NT2/D1 (cell line): ENCODE measurements around the gene NELL1.

Experiments used
- DNase-seq: peaks from one replicate; pipeline ENCODE4 v3.0.0-alpha.2; 2011; ENCODE audit warnings: low read depth, low spot score
- H3K27me3 ChIP-seq: 2 replicates; pipeline ENCODE4 v1.6.0; 2011; ENCODE audit warnings: mild to moderate bottlenecking; ENCODE audit not compliant: insufficient read length, insufficient read depth
- H3K36me3 ChIP-seq: 2 replicates; pipeline ENCODE4 v1.6.1; 2011; ENCODE audit warnings: mild to moderate bottlenecking, low read length, mixed read lengths; ENCODE audit not compliant: insufficient read depth, insufficient read length
- H3K4me1 ChIP-seq: 2 replicates; pipeline ENCODE4 v1.5.1; 2011; ENCODE audit not compliant: insufficient read depth, insufficient read length
- H3K4me3 ChIP-seq: 2 replicates; pipeline ENCODE4 v1.5.1; 2011; ENCODE audit warnings: low read depth; ENCODE audit not compliant: insufficient read length
- H3K9ac ChIP-seq: 2 replicates; pipeline ENCODE4 v1.6.0; 2011; ENCODE audit warnings: low read depth; ENCODE audit not compliant: insufficient read length
- H3K9me3 ChIP-seq: 2 replicates; pipeline ENCODE4 v1.5.1; 2011; ENCODE audit warnings: mild to moderate bottlenecking, low read length; ENCODE audit not compliant: insufficient read depth
- SUZ12 ChIP-seq: IDR thresholded peaks from 2 replicates; pipeline ENCODE4 v1.6.1; 2011; ENCODE audit not compliant: insufficient read length, insufficient read depth; ENCODE audit errors: extremely low read depth
- YY1 ChIP-seq: IDR thresholded peaks from 2 replicates; pipeline ENCODE4 v1.6.1; 2011; ENCODE audit not compliant: insufficient read length, insufficient read depth
- ZNF274 ChIP-seq: IDR thresholded peaks from 2 replicates; pipeline ENCODE4 v1.6.1; 2011; ENCODE audit warnings: mild to moderate bottlenecking, low read depth, low read length

The NELL1 gene

DNA sequence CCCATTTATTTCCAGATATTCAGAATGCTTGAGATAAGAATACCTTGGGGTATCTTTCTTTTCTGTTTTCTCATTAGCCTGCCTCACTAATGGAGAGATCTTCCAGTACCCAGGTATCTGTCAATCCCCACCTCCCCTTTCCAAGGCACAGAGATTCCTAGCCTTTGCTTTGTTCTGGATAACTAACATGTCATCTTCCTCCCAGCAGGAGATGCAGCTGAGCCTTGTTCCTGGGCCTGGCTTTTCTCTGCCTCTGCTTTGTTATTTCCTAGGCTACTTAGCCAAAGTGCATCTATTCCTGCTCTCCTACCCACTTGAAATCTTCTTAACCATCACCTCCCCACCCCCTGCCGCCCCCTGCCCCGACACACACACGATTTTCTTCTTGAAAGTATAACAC lies 297.1 kb downstream of the NELL1 start:
- H3K27me3 ChIP-seq = no peaks in the 10 kb centered on the region
- no peak overlapping the region for H3K9ac ChIP-seq
- no peak overlapping the region for H3K4me3 ChIP-seq
- no peaks in the 10 kb centered on the region for H3K4me1 ChIP-seq
- H3K36me3 ChIP-seq = no peaks in the 10 kb centered on the region
- no peaks in the 10 kb centered on the region for H3K9me3 ChIP-seq
- no peak for TF ChIP-seq SUZ12
- no peak for TF ChIP-seq ZNF274
- TF ChIP-seq YY1 = no peak
- peak; percentile 75 for DNase-seq

GRCh38 chr11:20973940-20974559 lies 304.7 kb downstream of the NELL1 start:
- H3K27me3 ChIP-seq = no peaks in the 10 kb centered on the region

DNA sequence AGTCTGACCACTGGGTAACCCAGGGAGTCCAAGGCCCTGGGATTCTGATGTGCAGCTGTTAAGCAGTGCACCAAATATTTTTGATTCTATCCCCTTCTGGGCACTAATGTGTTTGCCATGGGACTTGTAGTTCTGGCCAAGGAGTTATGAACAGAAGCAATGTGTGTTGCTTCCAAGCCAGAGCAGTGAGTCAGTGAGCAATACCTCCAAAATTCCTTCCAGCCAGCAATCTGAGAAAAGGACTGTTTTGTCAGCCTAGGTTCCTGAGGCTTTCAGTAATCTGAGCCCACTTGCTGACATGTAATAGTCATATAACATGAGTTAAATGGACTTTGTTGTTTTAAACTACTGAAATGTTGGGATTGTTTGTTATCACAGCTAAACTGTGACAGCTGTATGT lies 311.4 kb downstream of the NELL1 start:
- TF ChIP-seq SUZ12 = no peak
- no peak for TF ChIP-seq ZNF274
- TF ChIP-seq YY1 = no peak
- Histone ChIP-seq H3K9me3 (no peaks in the 10 kb centered on the region), H3K27me3 (no peaks in the 10 kb centered on the region), H3K4me1 (no peaks in the 10 kb centered on the region), H3K36me3 (no peaks in the 10 kb centered on the region), H3K9ac (no peak overlapping the region), H3K4me3 (no peak overlapping the region)
- no peak for DNase-seq

More at GRCh38 chr11:20973940-20974559, 304.7 kb downstream of the NELL1 start:
- Histone ChIP-seq H3K36me3 (no peaks in the 10 kb centered on the region), H3K4me1 (no peaks in the 10 kb centered on the region), H3K4me3 (no peak overlapping the region), H3K9ac (no peak overlapping the region), H3K9me3 (no peaks in the 10 kb centered on the region)
- no peak for DNase-seq
- TF ChIP-seq SUZ12 (no peak), ZNF274 (no peak), YY1 (no peak)

GRCh38 chr11:20990447-20990846 lies 321.1 kb downstream of the NELL1 start:
- Histone ChIP-seq H3K4me1 (no peaks in the 10 kb centered on the region), H3K36me3 (no peaks in the 10 kb centered on the region), H3K9ac (no peak overlapping the region), H3K27me3 (no peaks in the 10 kb centered on the region), H3K9me3 (no peaks in the 10 kb centered on the region), H3K4me3 (no peak overlapping the region)
- no peak for DNase-seq
- no peak for TF ChIP-seq SUZ12

GRCh38 chr11:20991471-20991870 lies 322.1 kb downstream of the NELL1 start:
- Histone ChIP-seq H3K4me3 (no peak overlapping the region), H3K9ac (no peak overlapping the region), H3K27me3 (no peaks in the 10 kb centered on the region), H3K36me3 (no peaks in the 10 kb centered on the region), H3K9me3 (no peaks in the 10 kb centered on the region), H3K4me1 (no peaks in the 10 kb centered on the region)
- no peak for DNase-seq
- no peak for TF ChIP-seq YY1
- no peak for TF ChIP-seq SUZ12
- TF ChIP-seq ZNF274 = no peak

DNA sequence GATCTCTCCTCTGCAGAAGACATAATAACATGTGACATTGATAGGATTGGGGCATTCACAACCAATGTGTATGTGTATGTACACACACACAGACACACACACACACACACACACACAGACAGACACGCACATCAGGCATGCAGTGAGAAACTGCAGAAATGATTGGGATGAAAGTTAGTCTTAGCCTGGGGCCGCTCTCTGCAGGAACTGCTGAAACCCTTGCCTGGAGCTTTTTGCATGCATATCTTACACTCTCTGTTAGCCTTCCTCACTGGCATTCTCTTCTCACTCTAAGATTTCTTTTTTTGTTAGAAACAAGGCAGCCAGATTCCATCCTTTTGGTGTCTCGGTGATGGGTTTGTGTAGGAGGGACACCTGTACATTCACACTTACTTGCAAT lies 337.9 kb downstream of the NELL1 start:
- Histone ChIP-seq H3K4me1 (no peaks in the 10 kb centered on the region), H3K36me3 (no peaks in the 10 kb centered on the region), H3K4me3 (no peak overlapping the region), H3K27me3 (no peaks in the 10 kb centered on the region), H3K9me3 (no peaks in the 10 kb centered on the region), H3K9ac (no peak overlapping the region)
- peak; percentile 1 for DNase-seq
- no peak for TF ChIP-seq SUZ12
- TF ChIP-seq YY1 = no peak
- TF ChIP-seq ZNF274 = no peak

DNA sequence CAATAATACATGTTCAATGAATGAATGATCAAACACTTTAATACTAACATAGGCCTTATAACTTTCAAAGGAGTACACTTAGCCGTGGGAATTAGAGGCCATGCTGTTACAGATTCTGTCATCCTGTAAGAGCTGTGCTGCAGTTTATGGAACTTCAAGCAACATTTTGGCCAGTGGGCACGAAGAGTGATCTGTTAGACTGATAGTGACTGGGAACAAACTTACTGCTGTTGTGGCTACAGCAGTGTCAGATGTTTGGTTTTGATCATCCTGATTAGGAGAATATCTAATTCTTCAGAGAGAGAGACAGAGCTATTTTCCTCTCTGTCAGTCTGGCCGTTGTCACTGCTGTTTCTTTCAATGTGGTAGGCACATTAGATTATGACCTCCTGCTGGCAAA lies 348.9 kb downstream of the NELL1 start:
- no peak for TF ChIP-seq ZNF274
- Histone ChIP-seq H3K27me3 (no peaks in the 10 kb centered on the region), H3K4me3 (no peak overlapping the region), H3K9ac (no peak overlapping the region), H3K36me3 (no peaks in the 10 kb centered on the region), H3K4me1 (no peaks in the 10 kb centered on the region), H3K9me3 (no peaks in the 10 kb centered on the region)
- DNase-seq = no peak

GRCh38 chr11:21026685-21027084 lies 357.3 kb downstream of the NELL1 start:
- Histone ChIP-seq H3K9ac (no peak overlapping the region), H3K36me3 (no peaks in the 10 kb centered on the region), H3K4me1 (no peaks in the 10 kb centered on the region), H3K4me3 (no peak overlapping the region), H3K9me3 (no peaks in the 10 kb centered on the region), H3K27me3 (no peaks in the 10 kb centered on the region)
- no peak for DNase-seq
- TF ChIP-seq SUZ12 = no peak
- no peak for TF ChIP-seq YY1
- no peak for TF ChIP-seq ZNF274
